Lower leg skin (tissue), 3 donors: ENCODE measurements around the gene BOLA2B.
"Not testable (repeated sequence)": the region's sequence is repeated elsewhere in the genome, so short reads cannot be mapped to it uniquely, and the experiment has no call there.

ENCODE experiments used
- POLR2A ChIP-seq, 2 donors: fragments of 450-650 bp; IDR thresholded peaks; one replicate each; pipeline ENCODE4 v1.6.1; 2016 to 2017; ENCODE audit warnings: antibody characterized with exemption in 2 of 2, mild to moderate bottlenecking in 1 of 2, moderate library complexity in 1 of 2
- TF ChIP-seq, protein P1 (sequence below), 3 donors: fragments of 450-650 bp; IDR thresholded peaks; one replicate each; pipeline ENCODE4 v1.5.1; 2016; ENCODE audit warnings: antibody characterized with exemption in 3 of 3, mild to moderate bottlenecking in 3 of 3, moderate library complexity in 2 of 3

DNA sequence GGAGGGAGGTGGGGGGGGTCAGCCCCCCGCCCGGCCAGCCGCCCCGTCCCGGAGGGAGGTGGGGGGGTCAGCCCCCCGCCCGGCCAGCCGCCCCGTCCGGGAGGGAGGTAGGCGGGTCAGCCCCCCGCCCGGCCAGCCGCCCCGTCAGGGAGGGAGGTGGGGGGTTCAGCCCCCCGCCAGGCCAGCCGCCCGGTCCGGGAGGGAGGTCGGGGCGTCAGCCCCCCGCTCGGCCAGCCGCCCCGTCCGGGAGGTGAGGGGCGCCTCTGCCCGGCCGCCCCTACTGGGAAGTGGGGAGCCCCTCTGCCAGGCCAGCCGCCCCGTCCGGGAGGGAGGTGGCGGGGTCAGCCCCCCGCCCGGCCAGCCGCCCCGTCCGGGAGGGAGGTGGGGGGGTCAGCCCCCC, 24.1 kb downstream of the BOLA2B start:
- not testable (repeated sequence) for TF ChIP-seq POLR2A (IDR thresholded peaks at IDR 0.05)
- TF ChIP-seq, protein P1, sequence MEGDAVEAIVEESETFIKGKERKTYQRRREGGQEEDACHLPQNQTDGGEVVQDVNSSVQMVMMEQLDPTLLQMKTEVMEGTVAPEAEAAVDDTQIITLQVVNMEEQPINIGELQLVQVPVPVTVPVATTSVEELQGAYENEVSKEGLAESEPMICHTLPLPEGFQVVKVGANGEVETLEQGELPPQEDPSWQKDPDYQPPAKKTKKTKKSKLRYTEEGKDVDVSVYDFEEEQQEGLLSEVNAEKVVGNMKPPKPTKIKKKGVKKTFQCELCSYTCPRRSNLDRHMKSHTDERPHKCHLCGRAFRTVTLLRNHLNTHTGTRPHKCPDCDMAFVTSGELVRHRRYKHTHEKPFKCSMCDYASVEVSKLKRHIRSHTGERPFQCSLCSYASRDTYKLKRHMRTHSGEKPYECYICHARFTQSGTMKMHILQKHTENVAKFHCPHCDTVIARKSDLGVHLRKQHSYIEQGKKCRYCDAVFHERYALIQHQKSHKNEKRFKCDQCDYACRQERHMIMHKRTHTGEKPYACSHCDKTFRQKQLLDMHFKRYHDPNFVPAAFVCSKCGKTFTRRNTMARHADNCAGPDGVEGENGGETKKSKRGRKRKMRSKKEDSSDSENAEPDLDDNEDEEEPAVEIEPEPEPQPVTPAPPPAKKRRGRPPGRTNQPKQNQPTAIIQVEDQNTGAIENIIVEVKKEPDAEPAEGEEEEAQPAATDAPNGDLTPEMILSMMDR (IDR thresholded peaks at IDR 0.05) = not testable (repeated sequence)
